ENCODE results near the gene LMOD2.

Gene LMOD2

GRCh38 chr7:123637878-123638277, 17.8 kb upstream of the LMOD2 start:
- no peak overlapping the region for H3K9ac ChIP-seq (ENCODE audit: low read depth, low read length, poor library complexity, severe bottlenecking)
- H3K9me2 ChIP-seq (replicated peaks; ENCODE audit: low read depth, low read length) = no peaks in the 10 kb centered on the region
- no peaks in the 10 kb centered on the region for H3K4me1 ChIP-seq (ENCODE audit: insufficient read depth, low read length, poor library complexity, severe bottlenecking)
- H3K79me2 ChIP-seq (ENCODE audit: insufficient read depth, low read length) = no peaks in the 10 kb centered on the region
- no peak overlapping the region for H3K4me2 ChIP-seq (ENCODE audit: low read depth, low read length, poor library complexity, severe bottlenecking)
- no peaks in the 10 kb centered on the region for H3F3A ChIP-seq (ENCODE audit: low read depth)
- no peaks in the 10 kb centered on the region for H4K20me1 ChIP-seq (ENCODE audit: insufficient read depth, low read length, poor library complexity, severe bottlenecking)
- no peak for TF ChIP-seq CTCF (conservative IDR thresholded peaks at IDR 0.05; ENCODE audit: low read length)
- TF ChIP-seq EZH2phosphoT487 (IDR thresholded peaks at IDR 0.05; ENCODE audit: borderline replicate concordance) = no peak
- no peak overlapping the region for H3K4me3 ChIP-seq (ENCODE audit: low read length, poor library complexity, severe bottlenecking)
- no peaks in the 10 kb centered on the region for H3K36me3 ChIP-seq (ENCODE audit: insufficient read depth, low read length)
- H3K9me3 ChIP-seq (ENCODE audit: insufficient read depth, low read depth, low read length) = no peaks in the 10 kb centered on the region
- H2AFZ ChIP-seq (ENCODE audit: low read length) = no peak overlapping the region
- H3K27me3 ChIP-seq (ENCODE audit: insufficient read depth, low read length, poor library complexity, severe bottlenecking) = no peaks in the 10 kb centered on the region

GRCh38 chr7:123639631-123640030, 16.0 kb upstream of the LMOD2 start:
- H3K4me1 ChIP-seq (ENCODE audit: insufficient read depth, low read length, poor library complexity, severe bottlenecking) = no peaks in the 10 kb centered on the region
- no peaks in the 10 kb centered on the region for H4K20me1 ChIP-seq (ENCODE audit: insufficient read depth, low read length, poor library complexity, severe bottlenecking)
- H3K4me3 ChIP-seq (ENCODE audit: low read length, poor library complexity, severe bottlenecking) = no peak overlapping the region
- no peaks in the 10 kb centered on the region for H3F3A ChIP-seq (ENCODE audit: low read depth)
- no peak overlapping the region for H3K4me2 ChIP-seq (ENCODE audit: low read depth, low read length, poor library complexity, severe bottlenecking)
- H3K79me2 ChIP-seq (ENCODE audit: insufficient read depth, low read length) = no peaks in the 10 kb centered on the region
- H3K27me3 ChIP-seq (ENCODE audit: insufficient read depth, low read length, poor library complexity, severe bottlenecking) = no peaks in the 10 kb centered on the region
- H2AFZ ChIP-seq (ENCODE audit: low read length) = no peak overlapping the region
- no peaks in the 10 kb centered on the region for H3K9me2 ChIP-seq (replicated peaks; ENCODE audit: low read depth, low read length)
- no peak overlapping the region for H3K9ac ChIP-seq (ENCODE audit: low read depth, low read length, poor library complexity, severe bottlenecking)
- no peaks in the 10 kb centered on the region for H3K36me3 ChIP-seq (ENCODE audit: insufficient read depth, low read length)
- no peak for TF ChIP-seq EZH2phosphoT487 (IDR thresholded peaks at IDR 0.05; ENCODE audit: borderline replicate concordance)
- no peak for TF ChIP-seq CTCF (conservative IDR thresholded peaks at IDR 0.05; ENCODE audit: low read length)
- H3K9me3 ChIP-seq (ENCODE audit: insufficient read depth, low read depth, low read length) = no peaks in the 10 kb centered on the region

- no peaks in the 10 kb centered on the region for H3K36me3 ChIP-seq (ENCODE audit: insufficient read depth, low read length)
- no peaks in the 10 kb centered on the region for H3K9me3 ChIP-seq (ENCODE audit: insufficient read depth, low read depth, low read length)
- TF ChIP-seq CTCF (conservative IDR thresholded peaks at IDR 0.05; ENCODE audit: low read length) (no peak), EZH2phosphoT487 (IDR thresholded peaks at IDR 0.05; ENCODE audit: borderline replicate concordance) (no peak)
- H4K20me1 ChIP-seq (ENCODE audit: insufficient read depth, low read length, poor library complexity, severe bottlenecking) = no peaks in the 10 kb centered on the region
- no peaks in the 10 kb centered on the region for H3F3A ChIP-seq (ENCODE audit: low read depth)
- H2AFZ ChIP-seq (ENCODE audit: low read length) = no peak overlapping the region
- no peak overlapping the region for H3K4me3 ChIP-seq (ENCODE audit: low read length, poor library complexity, severe bottlenecking)
- H3K4me2 ChIP-seq (ENCODE audit: low read depth, low read length, poor library complexity, severe bottlenecking) = no peak overlapping the region
- no peaks in the 10 kb centered on the region for H3K79me2 ChIP-seq (ENCODE audit: insufficient read depth, low read length)
- no peaks in the 10 kb centered on the region for H3K4me1 ChIP-seq (ENCODE audit: insufficient read depth, low read length, poor library complexity, severe bottlenecking)
- H3K9ac ChIP-seq (ENCODE audit: low read depth, low read length, poor library complexity, severe bottlenecking) = no peak overlapping the region
- H3K9me2 ChIP-seq (replicated peaks; ENCODE audit: low read depth, low read length) = no peaks in the 10 kb centered on the region
- no peaks in the 10 kb centered on the region for H3K27me3 ChIP-seq (ENCODE audit: insufficient read depth, low read length, poor library complexity, severe bottlenecking)
Measured at GRCh38 chr7:123640583-123640982, 15.1 kb upstream of the LMOD2 start.
